Measurements from ENCODE around the gene MMD2. TPM values are rescaled to one million over a fixed set of nuclear protein-coding genes. Genes with fewer than 3 reads are reported as not detected.

Gene MMD2
- total RNA-seq, 1 donor, result not detected

- no peak overlapping the region for H3K4me3 ChIP-seq (ENCODE audit: low read depth, low read length)
- no peak for TF ChIP-seq CTCF (IDR thresholded peaks at IDR 0.05; ENCODE audit: insufficient read depth, low read depth, low read length)
- DNase-seq (ENCODE audit: low read depth), result no peak
Observed at GRCh38 chr7:4943297-4943696, 15.7 kb downstream of the MMD2 start.

GRCh38 chr7:4939971-4940728, 18.8 kb downstream of the MMD2 start:
- no peak for TF ChIP-seq CTCF (IDR thresholded peaks at IDR 0.05; ENCODE audit: insufficient read depth, low read depth, low read length)
- H3K4me3 ChIP-seq (ENCODE audit: low read depth, low read length), result no peak overlapping the region
- DNase-seq (ENCODE audit: low read depth), result no peak

- TF ChIP-seq CTCF (IDR thresholded peaks at IDR 0.05; ENCODE audit: insufficient read depth, low read depth, low read length), result no peak
- DNase-seq (ENCODE audit: low read depth), result no peak
- no peak overlapping the region for H3K4me3 ChIP-seq (ENCODE audit: low read depth, low read length)
Observed at GRCh38 chr7:4937411-4937810, 21.6 kb downstream of the MMD2 start.

- H3K4me3 ChIP-seq (ENCODE audit: low read depth, low read length), result no peak overlapping the region
- DNase-seq (ENCODE audit: low read depth), result no peak
- TF ChIP-seq CTCF (IDR thresholded peaks at IDR 0.05; ENCODE audit: insufficient read depth, low read depth, low read length), result no peak
Observed at GRCh38 chr7:4934419-4935025, 24.5 kb downstream of the MMD2 start.

GRCh38 chr7:4931943-4932342, 27.0 kb downstream of the MMD2 start:
- DNase-seq (ENCODE audit: low read depth), result no peak

GRCh38 chr7:4929005-4929404, 30.0 kb downstream of the MMD2 start:
- no peak for DNase-seq (ENCODE audit: low read depth)
- no peak overlapping the region for H3K4me3 ChIP-seq (ENCODE audit: low read depth, low read length)
- TF ChIP-seq CTCF (IDR thresholded peaks at IDR 0.05; ENCODE audit: insufficient read depth, low read depth, low read length), result no peak

More at GRCh38 chr7:4931943-4932342, 27.0 kb downstream of the MMD2 start:
- TF ChIP-seq CTCF (IDR thresholded peaks at IDR 0.05; ENCODE audit: insufficient read depth, low read depth, low read length), result no peak
- no peak overlapping the region for H3K4me3 ChIP-seq (ENCODE audit: low read depth, low read length)

Data from fibroblast of villous mesenchyme (primary cell).